Choroid plexus epithelial cell (primary cell): ENCODE measurements around the gene ARMH3.

Experiments
- DNase-seq: peaks from one replicate; pipeline ENCODE4 v3.0.0-alpha.2; 2010; ENCODE audit warnings: low read depth
- H3K4me3 ChIP-seq: 2 replicates; pipeline ENCODE4 v1.5.1; 2011; ENCODE audit warnings: low read depth, mild to moderate bottlenecking, control low read depth, low read length, moderate library complexity
- CTCF ChIP-seq: conservative IDR thresholded peaks from 2 replicates; pipeline ENCODE4 v1.5.1; 2011; ENCODE audit warnings: low read depth, mild to moderate bottlenecking, control low read depth, inconsistent platforms, low read length, moderate library complexity

The ARMH3 gene

GRCh38 chr10:101880232-101880573, 175.8 kb downstream of the ARMH3 start:
- no peak for TF ChIP-seq CTCF
- H3K4me3 ChIP-seq: no peak overlapping the region

GRCh38 chr10:101879456-101880231, 176.3 kb downstream of the ARMH3 start:
- TF ChIP-seq CTCF: no peak
- DNase-seq: peak; percentile 60

More at GRCh38 chr10:101880232-101880573, 175.8 kb downstream of the ARMH3 start:
- DNase-seq: no peak

GRCh38 chr10:101878869-101879268, 177.1 kb downstream of the ARMH3 start:
- TF ChIP-seq CTCF: no peak
- H3K4me3 ChIP-seq: no peak overlapping the region
- DNase-seq: no peak

More at GRCh38 chr10:101879456-101880231, 176.3 kb downstream of the ARMH3 start:
- H3K4me3 ChIP-seq: no peak overlapping the region

GRCh38 chr10:101875068-101875688, 180.8 kb downstream of the ARMH3 start:
- no peak for DNase-seq
- no peak overlapping the region for H3K4me3 ChIP-seq
- TF ChIP-seq CTCF: no peak

- DNase-seq: no peak
- TF ChIP-seq CTCF: no peak
- H3K4me3 ChIP-seq: no peak overlapping the region
Measured at GRCh38 chr10:101874252-101874651, 181.7 kb downstream of the ARMH3 start.

- peak; percentile 43 for DNase-seq
- no peak for TF ChIP-seq CTCF
- no peak overlapping the region for H3K4me3 ChIP-seq
Measured at GRCh38 chr10:101867931-101868330, 188.0 kb downstream of the ARMH3 start.

- H3K4me3 ChIP-seq: no peak overlapping the region
- DNase-seq: no peak
- TF ChIP-seq CTCF: no peak
Measured at GRCh38 chr10:101859530-101859929, 196.4 kb downstream of the ARMH3 start.
